A549 (cell line): ENCODE measurements around the gene KLHL13. TPM values are rescaled to one million over a fixed set of nuclear protein-coding genes. Genes with fewer than 3 reads are reported as not detected.

Experiments used
- ATAC-seq, 2 experiments: fragments of 200-7000 bp in 1 of 2; fragments of >200 bp in 1 of 2; cut with Nextera tagmentation in 1 of 2; cut with Tn5 transposase in 1 of 2; 3 replicates each; pipeline versions ENCODE4 v1.8.0 to v1.9.1; 2018 to 2020; ENCODE audit warnings: mild to moderate bottlenecking in 1 of 2, moderate library complexity in 1 of 2
- CTCF ChIA-PET: fragments of 300-600 bp; sonication (Branson Sonifier 250); formaldehyde crosslinking; extraction: SDS; loops from one replicate; lab custom pipeline; 2021; ENCODE audit warnings: antibody characterized with exemption, inconsistent platforms; lab: Yijun Ruan, JAX
- POLR2A ChIA-PET: fragments of 350-600 bp; formaldehyde crosslinking; extraction: SDS; loops from one replicate; lab custom pipeline; 2021; ENCODE audit warnings: antibody characterized with exemption, inconsistent platforms; lab: Yijun Ruan, JAX
- DNase-seq, 2 experiments: peaks; one replicate each; pipeline versions ENCODE4 v3.0.0 to v3.0.0-alpha.2; 2011 to 2016; ENCODE audit warnings: low read depth in 1 of 2, low spot score in 1 of 2
- FAIRE-seq: peaks from 2 replicates; lab custom pipeline; 2011; peaks lifted over from hg19 to GRCh38; lab: Jason Lieb, UNC
- H3K27ac ChIP-seq, 2 experiments: fragments of >200 bp; sonication (Bioruptor Twin); formaldehyde crosslinking; 3 replicates each; pipeline ENCODE4 v1.5.1; 2016 to 2017
- H3K4me1 ChIP-seq: fragments of >200 bp; sonication (Bioruptor Twin); formaldehyde crosslinking; 3 replicates; pipeline ENCODE4 v1.6.1; 2016
- H3K4me2 ChIP-seq: fragments of >200 bp; sonication (Bioruptor Twin); formaldehyde crosslinking; 3 replicates; pipeline ENCODE4 v1.6.1; 2016
- H3K4me3 ChIP-seq: fragments of >200 bp; sonication (Bioruptor Twin); formaldehyde crosslinking; 3 replicates; pipeline ENCODE4 v1.5.1; 2016
- H3K9me3 ChIP-seq: fragments of >200 bp; sonication (Bioruptor Twin); formaldehyde crosslinking; 3 replicates; pipeline ENCODE4 v1.6.1; 2016
- CEBPB ChIP-seq, 2 experiments: fragments of >200 bp in 1 of 2; sonication (Bioruptor Twin) in 1 of 2; formaldehyde crosslinking in 1 of 2; IDR thresholded peaks; 2 replicates each; pipeline ENCODE4 v1.6.1; 2012 to 2016
- CTCF ChIP-seq: fragments of >200 bp; sonication (Bioruptor Twin); formaldehyde crosslinking; IDR thresholded peaks from 3 replicates; pipeline ENCODE4 v1.5.1; 2016
- EHF ChIP-seq: fragments of 250-450 bp; sonication (Bioruptor Pico); IDR thresholded peaks from 2 replicates; pipeline ENCODE4 v1.5.0; 2020; ENCODE audit warnings: mild to moderate bottlenecking
- FOSB ChIP-seq: fragments of 250-450 bp; sonication (Bioruptor Pico); IDR thresholded peaks from 2 replicates; pipeline ENCODE4 v1.5.0; 2020; ENCODE audit warnings: mild to moderate bottlenecking, moderate library complexity
- FOSL2 ChIP-seq, 2 experiments: fragments of 450-650 bp in 1 of 2; fragments of >200 bp in 1 of 2; sonication (Bioruptor Twin) in 1 of 2; formaldehyde crosslinking; IDR thresholded peaks; 2 replicates each; pipeline versions ENCODE4 v1.5.0 to v1.6.1; 2016 to 2020; ENCODE audit warnings: mild to moderate bottlenecking in 1 of 2, moderate library complexity in 1 of 2
- GATA3 ChIP-seq: IDR thresholded peaks from 2 replicates; pipeline ENCODE4 v1.6.1; 2012; ENCODE audit warnings: borderline replicate concordance
- HEYL ChIP-seq: fragments of 250-450 bp; sonication (Bioruptor Pico); IDR thresholded peaks from 2 replicates; pipeline ENCODE4 v1.8.0; 2021; ENCODE audit warnings: mild to moderate bottlenecking, moderate library complexity
- HMGXB4 ChIP-seq: fragments of 250-450 bp; sonication (Bioruptor Pico); IDR thresholded peaks from 2 replicates; pipeline ENCODE4 v1.5.0; 2021; ENCODE audit warnings: mild to moderate bottlenecking, moderate library complexity, borderline replicate concordance
- NPAS2 ChIP-seq: fragments of 250-450 bp; sonication (Bioruptor Pico); IDR thresholded peaks from 2 replicates; pipeline ENCODE4 v1.8.0; 2022; ENCODE audit warnings: mild to moderate bottlenecking, moderate library complexity, borderline replicate concordance
- PHF8 ChIP-seq: fragments of 200-600 bp; sonication (generic); IDR thresholded peaks from 2 replicates; pipeline ENCODE4 v1.6.1; 2016; ENCODE audit warnings: low read depth, mild to moderate bottlenecking, antibody characterized with exemption, moderate library complexity, borderline replicate concordance
- RAD21 ChIP-seq, 2 experiments: fragments of >200 bp in 1 of 2; sonication (Bioruptor Twin) in 1 of 2; formaldehyde crosslinking in 1 of 2; IDR thresholded peaks in 1 of 2; conservative IDR thresholded peaks in 1 of 2; 2 replicates in 1 of 2; 3 replicates in 1 of 2; pipeline ENCODE4 v1.6.1; 2012 to 2018; ENCODE audit warnings: inconsistent platforms in 1 of 2
- RARB ChIP-seq: fragments of 250-450 bp; sonication (Bioruptor Pico); IDR thresholded peaks from 2 replicates; pipeline ENCODE4 v1.8.0; 2021; ENCODE audit warnings: mild to moderate bottlenecking, moderate library complexity
- REST ChIP-seq: fragments of 200-600 bp; sonication (generic); IDR thresholded peaks from 2 replicates; pipeline ENCODE4 v1.6.1; 2016; ENCODE audit warnings: antibody characterized with exemption, mild to moderate bottlenecking, moderate library complexity
- ZC3H11A ChIP-seq: fragments of 450-650 bp; IDR thresholded peaks from 2 replicates; pipeline ENCODE4 v1.6.1; 2014; ENCODE audit warnings: antibody characterized with exemption, mild to moderate bottlenecking
- ZFP36 ChIP-seq: fragments of 450-650 bp; IDR thresholded peaks from 2 replicates; pipeline ENCODE4 v1.6.1; 2014; ENCODE audit warnings: borderline replicate concordance; ENCODE audit not compliant: partially characterized antibody
- WGBS: methylation state at CpG from one replicate; pipeline ENCODE4 v1.1.6; 2017; ENCODE audit errors: missing lambda C conversion rate; 5-methylcytosine and 5-hydroxymethylcytosine counted together
- polyA minus RNA-seq: library from RNA; depleted of rRNA, polyadenylated mRNA; stranded (reverse); fragments of >200 nt; gene quantifications from 2 replicates; pipeline ENCODE4 v1.2.3, GENCODE V29; 2011; rRNA and poly(A)+ RNA removed
- polyA plus RNA-seq, 4 experiments: library from polyadenylated mRNA; depleted of rRNA in 3 of 4; stranded (reverse); fragments of >200 nt; fragmentation: RNase III in 1 of 4; extraction: RNeasy Plus Mini Kit Qiagen cat#74134 plus additional on column Dnase treatment in 1 of 4; gene quantifications; 2 replicates in 3 of 4; 3 replicates in 1 of 4; pipeline ENCODE4 v1.2.3, GENCODE V29; 2011 to 2017
- TF ChIP-seq, protein P1 (sequence below): fragments of 250-450 bp; sonication (Bioruptor Pico); IDR thresholded peaks from 2 replicates; pipeline ENCODE4 v1.5.0; 2020; ENCODE audit warnings: low read depth, mild to moderate bottlenecking, moderate library complexity

Gene KLHL13
- polyA plus RNA-seq (2011; rRNA removed): 1.0 and 1.4 TPM in 2 replicates
- polyA plus RNA-seq (2012; cell fraction: cytosol; rRNA removed): 0.44 and 0.46 TPM in 2 replicates
- polyA plus RNA-seq (2012; cell fraction: nucleus; rRNA removed): 0.22 and 0.28 TPM in 2 replicates
- 0.76 to 0.82 TPM (median 0.77 TPM) in 3 replicates for polyA plus RNA-seq (2017; fragmentation: RNase III; extraction: RNeasy Plus Mini Kit Qiagen cat#74134 plus additional on column Dnase treatment)
- 0.62 and 0.92 TPM in 2 replicates for polyA minus RNA-seq

GRCh38 chrX:118116713-118117550 lies at the start of gene KLHL13:
Gene KLHL13, minus strand, starts transcription at chrX:118116810. Its CDS starts 88,337 bp downstream, at chrX:118028473.
- FAIRE-seq (peak; percentile 13), DNase-seq (peak; percentile 14 to 15)
- 15% methylated on average over 8 of the region's 42 CpGs for WGBS

GRCh38 chrX:118164138-118164537 lies 47.5 kb upstream of the KLHL13 start:
- WGBS: 0% methylated on average over 1 of the region's 1 CpG
- FAIRE-seq: no peak
- CTCF ChIA-PET: no interaction called here
- no peak overlapping the region for H3K4me2 ChIP-seq
- DNase-seq: no peak
- no peak overlapping the region for H3K27ac ChIP-seq
- no peak overlapping the region for H3K4me3 ChIP-seq
- H3K9me3 ChIP-seq: no peaks in the 10 kb centered on the region
- ATAC-seq: no peak
- TF ChIP-seq RAD21 (conservative IDR thresholded peaks at IDR 0.05 in 1 of 2, IDR thresholded peaks at IDR 0.05 in 1 of 2) (no peak), REST (no peak), ZFP36 (no peak), HMGXB4 (CRISPR knock-in tag) (no peak), HEYL (CRISPR knock-in tag) (no peak), FOSB (CRISPR knock-in tag) (no peak), EHF (CRISPR knock-in tag) (no peak), CEBPB (IDR thresholded peaks at IDR 0.05) (no peak), RARB (no peak), ZC3H11A (no peak), CTCF (no peak)
- TF ChIP-seq, protein P1, sequence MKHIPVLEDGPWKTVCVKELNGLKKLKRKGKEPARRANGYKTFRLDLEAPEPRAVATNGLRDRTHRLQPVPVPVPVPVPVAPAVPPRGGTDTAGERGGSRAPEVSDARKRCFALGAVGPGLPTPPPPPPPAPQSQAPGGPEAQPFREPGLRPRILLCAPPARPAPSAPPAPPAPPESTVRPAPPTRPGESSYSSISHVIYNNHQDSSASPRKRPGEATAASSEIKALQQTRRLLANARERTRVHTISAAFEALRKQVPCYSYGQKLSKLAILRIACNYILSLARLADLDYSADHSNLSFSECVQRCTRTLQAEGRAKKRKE (CRISPR knock-in tag): no peak
- POLR2A ChIA-PET: no interaction called here
- no peaks in the 10 kb centered on the region for H3K4me1 ChIP-seq

More at GRCh38 chrX:118116713-118117550, at the start of gene KLHL13:
- no peaks in the 10 kb centered on the region for H3K9me3 ChIP-seq
- ChIA-PET CTCF (no interaction called here), POLR2A (no interaction called here)
- TF ChIP-seq GATA3: no peak
- peak; percentile 70; the same call in 1 of the 2 replicates for TF ChIP-seq PHF8
- TF ChIP-seq EHF (CRISPR knock-in tag): no peak
- TF ChIP-seq NPAS2: no peak
- TF ChIP-seq FOSL2 (IDR thresholded peaks at IDR 0.05): no peak
- no peak for TF ChIP-seq FOSL2 (CRISPR knock-in tag; IDR thresholded peaks at IDR 0.05)
- H3K27ac ChIP-seq: peak within 1 kb of the TSS; percentile 78 to 94
- peak; percentile 79 to 83 for ATAC-seq
- H3K4me3 ChIP-seq: peak within 1 kb of the TSS; percentile 83
- peak within 1 kb of the TSS; percentile 76 for H3K4me2 ChIP-seq
- H3K4me1 ChIP-seq: no peaks in the 10 kb centered on the region
